Stimulated activated naive CD8-positive, alpha-beta T cell treated with anti-CD3 and anti-CD28 coated beads, Interleukin-15, Interleukin-2, amounts not matched to agents 100 ng/mL and 50 ng/mL, for 24 hours (primary cell): ENCODE results near the gene PITHD1.
"Not testable (repeated sequence)": the region's sequence is repeated elsewhere in the genome, so short reads cannot be mapped to it uniquely, and the experiment has no call there.

Experiments used
- H3K27ac Mint-ChIP-seq: one replicate; pipeline ENCODE4 v1.8.0; 2021; ENCODE audit warnings: mild to moderate bottlenecking, mixed read lengths
- H3K27me3 Mint-ChIP-seq: one replicate; pipeline ENCODE4 v1.8.0; 2021; ENCODE audit warnings: mixed read lengths
- H3K36me3 Mint-ChIP-seq: one replicate; pipeline ENCODE4 v1.8.0; 2021; ENCODE audit warnings: low read depth, mixed read lengths
- H3K4me1 Mint-ChIP-seq: one replicate; pipeline ENCODE4 v1.8.0; 2021; ENCODE audit warnings: low read depth, mixed read lengths
- H3K4me3 Mint-ChIP-seq: one replicate; pipeline ENCODE4 v1.8.0; 2021; ENCODE audit warnings: mild to moderate bottlenecking, mixed read lengths
- H3K9me3 Mint-ChIP-seq: one replicate; pipeline ENCODE4 v1.8.0; 2021; ENCODE audit warnings: mixed read lengths

PITHD1 gene

DNA sequence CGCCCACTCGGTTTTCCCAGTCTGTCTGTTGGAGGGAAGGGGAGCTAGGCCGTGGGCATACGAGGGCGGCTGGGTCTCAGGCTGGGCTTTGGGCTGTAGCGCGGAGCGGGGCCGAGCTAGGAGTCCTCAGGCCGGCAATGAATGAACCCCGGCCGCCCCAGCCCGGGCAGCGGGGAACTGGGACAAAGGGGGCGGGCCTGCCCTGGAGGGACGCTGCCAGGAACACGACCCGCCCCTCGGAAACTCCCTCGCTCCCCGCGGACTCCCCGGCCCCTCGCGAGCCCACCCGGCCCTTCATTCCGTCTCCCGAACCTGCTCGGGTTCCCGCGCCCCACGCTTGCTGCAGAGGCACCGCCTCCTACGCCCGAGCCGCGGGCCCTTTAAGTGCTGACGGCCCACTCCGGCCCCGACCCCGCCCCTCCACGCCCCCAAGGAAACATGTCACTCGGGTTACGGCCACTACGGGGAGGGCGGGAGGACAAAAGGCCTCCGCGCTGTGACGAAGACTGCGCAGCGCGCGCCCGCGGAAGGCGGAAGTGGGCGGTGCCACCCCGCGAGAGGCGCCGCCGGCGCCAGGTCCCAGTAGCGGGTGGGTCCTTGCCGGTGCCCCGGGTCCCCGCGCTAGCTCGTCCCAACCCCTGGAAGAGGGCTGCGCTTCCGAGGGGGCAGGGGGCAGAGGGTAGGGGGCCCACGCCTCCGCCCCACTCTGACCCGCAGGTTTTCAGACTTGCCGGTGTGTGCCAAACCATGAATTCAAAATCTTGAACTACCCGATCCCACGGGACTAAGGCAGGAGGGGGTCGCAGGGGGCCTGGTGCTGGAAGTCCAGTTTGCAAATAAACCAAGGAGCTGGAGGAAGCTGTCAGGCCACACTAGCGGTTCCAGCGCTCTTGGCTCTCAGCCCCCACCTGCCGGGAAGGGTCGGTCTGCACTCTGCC, 22.5 kb downstream of the PITHD1 start, which contains the start of gene GALE:
TSS of gene GALE (minus strand) at position 355 of the 938 bp plus-strand sequence. CDS start 1,747 bp downstream, outside the sequence.
- H3K9me3 Mint-ChIP-seq = no peaks in the 10 kb centered on the region
- H3K36me3 Mint-ChIP-seq = peaks cover 12% of the 10 kb centered on the region
- peak within 1 kb of the TSS; percentile 98 for H3K4me3 Mint-ChIP-seq
- peak within 1 kb of the TSS; percentile 94 for H3K27ac Mint-ChIP-seq
- H3K27me3 Mint-ChIP-seq = no peaks in the 10 kb centered on the region
- H3K4me1 Mint-ChIP-seq = peaks cover 19% of the 10 kb centered on the region

DNA sequence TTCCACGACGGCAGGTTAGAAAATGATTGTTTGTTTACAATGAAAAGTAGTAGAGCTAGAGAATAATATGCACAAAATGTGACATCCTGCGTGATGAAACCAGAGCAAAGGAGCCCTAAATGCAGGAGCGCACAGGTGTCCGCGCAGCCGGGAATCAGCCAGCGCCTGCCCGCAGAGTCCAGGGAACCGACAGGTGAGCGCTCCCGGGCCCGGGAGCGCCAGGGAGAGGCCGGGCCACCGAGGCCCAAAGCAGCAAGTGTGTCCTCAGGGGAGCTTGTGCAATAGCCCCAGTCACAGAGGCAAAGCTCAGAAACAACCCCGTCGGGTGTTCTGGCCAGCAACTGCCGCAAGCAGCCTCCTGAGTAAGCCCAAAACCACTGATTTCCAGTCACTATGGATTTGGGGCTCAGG, 23.1 kb downstream of the PITHD1 start:
- Mint-ChIP-seq H3K4me3 (peak overlapping the region; percentile 98), H3K36me3 (peaks cover 12% of the 10 kb centered on the region), H3K4me1 (peaks cover 19% of the 10 kb centered on the region), H3K9me3 (no peaks in the 10 kb centered on the region), H3K27me3 (no peaks in the 10 kb centered on the region), H3K27ac (peak overlapping the region; percentile 14)

DNA sequence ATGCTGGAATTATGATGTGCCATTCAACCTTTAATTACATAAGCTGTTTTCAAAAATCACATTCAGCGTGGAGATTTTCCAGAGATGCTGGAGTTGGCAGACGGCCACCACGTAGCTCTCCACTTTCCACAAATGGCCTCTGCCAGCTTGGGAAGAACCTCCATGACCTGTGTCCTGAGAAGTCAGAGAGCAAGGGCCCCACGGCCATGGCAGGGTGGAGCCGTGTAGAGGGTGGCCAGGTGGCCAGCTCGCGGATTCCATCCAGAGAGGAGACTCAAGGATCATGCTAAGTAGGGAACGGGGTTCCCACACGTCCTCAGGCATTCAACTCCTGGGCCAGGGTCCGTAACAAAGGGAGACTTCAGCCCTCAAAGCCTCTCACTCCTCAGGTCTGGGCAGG, 23.7 kb downstream of the PITHD1 start:
- H3K27ac Mint-ChIP-seq = no peak overlapping the region
- H3K9me3 Mint-ChIP-seq = no peaks in the 10 kb centered on the region
- peak overlapping the region; percentile 60 for H3K4me3 Mint-ChIP-seq
- H3K36me3 Mint-ChIP-seq = peaks cover 9% of the 10 kb centered on the region
- no peaks in the 10 kb centered on the region for H3K27me3 Mint-ChIP-seq
- H3K4me1 Mint-ChIP-seq = peaks cover 19% of the 10 kb centered on the region

DNA sequence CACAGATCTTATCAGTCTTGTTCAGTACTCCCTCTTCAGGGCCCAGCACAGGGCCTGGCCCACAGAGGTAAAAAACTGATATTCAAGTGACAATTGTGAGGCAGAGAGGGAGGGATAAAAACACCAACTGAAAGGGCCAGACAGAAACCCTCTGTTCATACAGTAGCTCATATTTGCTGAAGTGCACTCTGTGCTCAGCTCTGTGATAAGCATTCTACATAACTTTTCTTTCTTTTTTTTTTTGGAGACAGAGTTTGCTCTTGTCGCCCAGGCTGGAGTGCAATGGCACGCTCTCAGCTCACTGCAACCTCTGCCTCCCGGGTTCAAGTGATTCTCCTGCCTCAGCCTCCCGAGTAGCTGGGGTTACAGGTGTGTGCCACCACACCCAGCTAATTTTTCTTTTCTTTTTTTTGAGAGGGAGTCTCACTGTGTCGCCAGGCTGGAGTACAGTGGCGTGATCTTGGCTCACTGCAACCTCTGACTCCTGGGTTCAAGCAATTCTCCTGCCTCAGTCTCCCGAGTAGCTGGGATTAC, 24.7 kb downstream of the PITHD1 start:
- Mint-ChIP-seq H3K4me3 (peak overlapping the region; percentile 2), H3K4me1 (peaks cover 19% of the 10 kb centered on the region)
- not testable (repeated sequence) for H3K36me3 Mint-ChIP-seq, H3K27ac Mint-ChIP-seq, H3K27me3 Mint-ChIP-seq, H3K9me3 Mint-ChIP-seq

DNA sequence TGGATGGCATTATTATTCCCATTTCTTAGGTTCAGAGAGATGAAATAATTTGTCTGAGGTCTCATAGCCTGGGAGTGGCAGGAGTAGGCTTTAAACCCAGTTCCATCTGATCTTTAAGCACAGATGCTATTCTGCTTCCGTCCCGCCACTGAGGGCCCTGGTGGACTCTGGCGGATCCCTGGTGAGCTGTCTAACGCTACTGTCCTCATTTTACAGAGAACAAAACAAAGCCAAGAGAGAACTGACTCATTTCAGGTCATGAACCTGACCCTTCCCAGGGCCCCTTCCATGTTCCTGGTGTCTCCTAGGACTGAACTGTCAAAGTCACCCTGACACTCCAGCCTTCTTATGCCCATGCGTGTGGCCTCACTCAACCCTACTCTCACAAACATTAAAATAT, 25.5 kb downstream of the PITHD1 start:
- H3K27me3 Mint-ChIP-seq = no peaks in the 10 kb centered on the region
- H3K4me1 Mint-ChIP-seq = peaks cover 17% of the 10 kb centered on the region
- no peak overlapping the region for H3K4me3 Mint-ChIP-seq
- peaks cover 5% of the 10 kb centered on the region for H3K36me3 Mint-ChIP-seq
- H3K27ac Mint-ChIP-seq = no peak overlapping the region
- no peaks in the 10 kb centered on the region for H3K9me3 Mint-ChIP-seq

DNA sequence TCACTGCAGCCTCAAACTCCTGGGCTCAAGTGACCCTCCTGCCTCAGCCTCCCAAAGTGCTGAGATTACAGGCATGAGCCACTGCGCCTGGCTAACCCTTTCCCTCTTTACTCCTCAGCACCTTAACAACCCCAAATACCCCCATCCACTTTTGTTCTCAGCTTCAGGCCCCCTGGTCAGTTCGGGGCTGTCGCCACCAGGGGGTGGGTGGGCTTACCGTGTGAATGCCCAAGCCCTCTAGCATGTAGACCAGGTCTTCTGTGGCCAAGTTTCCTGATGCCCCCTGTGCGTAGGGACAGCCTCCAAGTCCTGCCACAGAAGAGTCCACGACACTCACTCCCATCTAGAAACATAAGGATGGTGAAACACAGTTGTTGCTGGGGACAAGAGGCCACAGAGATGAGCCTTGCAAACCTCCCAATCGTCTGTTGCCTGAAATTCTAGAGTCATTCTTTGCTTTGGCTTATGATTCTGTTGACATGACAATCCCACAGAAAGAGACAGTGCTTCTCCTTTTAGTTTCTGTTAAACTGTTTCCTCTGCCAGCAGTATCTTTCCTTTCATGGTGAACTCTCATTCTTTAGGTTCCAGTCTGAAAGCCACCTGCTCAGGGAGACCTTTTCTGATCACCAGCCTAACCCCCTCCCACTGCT, 26.1 kb downstream of the PITHD1 start:
- no peak overlapping the region for H3K27ac Mint-ChIP-seq
- no peaks in the 10 kb centered on the region for H3K9me3 Mint-ChIP-seq
- peaks cover 12% of the 10 kb centered on the region for H3K4me1 Mint-ChIP-seq
- peaks cover 3% of the 10 kb centered on the region for H3K36me3 Mint-ChIP-seq
- no peaks in the 10 kb centered on the region for H3K27me3 Mint-ChIP-seq
- H3K4me3 Mint-ChIP-seq = no peak overlapping the region

DNA sequence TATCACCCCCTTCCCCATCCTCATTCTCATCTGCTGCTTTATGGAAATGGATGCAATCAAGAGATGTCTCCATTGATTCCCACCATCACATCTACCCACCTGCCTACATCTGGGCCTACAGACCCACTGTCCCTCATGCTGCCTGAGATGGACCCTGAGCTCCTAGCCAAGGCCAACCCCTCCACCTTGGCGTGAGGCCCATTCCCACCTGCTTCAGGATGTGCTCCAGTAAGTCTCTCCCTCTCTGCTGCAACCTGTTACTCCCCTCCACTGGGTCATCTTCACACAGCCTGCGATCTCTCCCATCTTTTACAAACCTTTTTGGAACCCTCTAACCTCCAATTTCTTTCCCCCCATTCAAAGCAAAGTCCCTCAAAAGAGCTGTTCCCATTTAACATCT, 26.8 kb downstream of the PITHD1 start:
- Mint-ChIP-seq H3K27ac (peak overlapping the region; percentile 3), H3K27me3 (no peaks in the 10 kb centered on the region), H3K9me3 (no peaks in the 10 kb centered on the region), H3K36me3 (no peaks in the 10 kb centered on the region), H3K4me1 (peaks cover 11% of the 10 kb centered on the region), H3K4me3 (no peak overlapping the region)

DNA sequence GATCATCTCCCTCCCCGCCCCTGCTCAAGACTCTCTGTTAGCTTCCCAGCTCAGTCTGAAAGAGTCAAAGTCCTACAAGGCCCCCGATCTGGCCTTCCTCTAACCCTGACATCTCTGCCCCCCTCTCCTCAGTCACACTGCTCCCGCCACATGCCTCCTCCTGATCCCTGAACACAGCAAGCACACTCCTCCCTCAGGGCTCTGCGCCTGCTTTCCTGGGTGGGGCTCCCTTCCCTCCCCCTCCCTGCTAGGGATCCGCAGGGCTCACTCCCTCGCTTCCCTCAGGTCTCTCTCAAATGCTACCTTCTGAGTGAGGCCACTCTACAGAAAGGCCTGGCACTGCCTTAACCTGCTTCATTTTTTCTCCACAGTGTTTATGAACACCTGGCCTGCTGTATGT, 28.1 kb downstream of the PITHD1 start:
- peaks cover 13% of the 10 kb centered on the region for H3K4me1 Mint-ChIP-seq
- no peak overlapping the region for H3K4me3 Mint-ChIP-seq
- no peaks in the 10 kb centered on the region for H3K9me3 Mint-ChIP-seq
- no peaks in the 10 kb centered on the region for H3K27me3 Mint-ChIP-seq
- no peak overlapping the region for H3K27ac Mint-ChIP-seq
- H3K36me3 Mint-ChIP-seq = no peaks in the 10 kb centered on the region

DNA sequence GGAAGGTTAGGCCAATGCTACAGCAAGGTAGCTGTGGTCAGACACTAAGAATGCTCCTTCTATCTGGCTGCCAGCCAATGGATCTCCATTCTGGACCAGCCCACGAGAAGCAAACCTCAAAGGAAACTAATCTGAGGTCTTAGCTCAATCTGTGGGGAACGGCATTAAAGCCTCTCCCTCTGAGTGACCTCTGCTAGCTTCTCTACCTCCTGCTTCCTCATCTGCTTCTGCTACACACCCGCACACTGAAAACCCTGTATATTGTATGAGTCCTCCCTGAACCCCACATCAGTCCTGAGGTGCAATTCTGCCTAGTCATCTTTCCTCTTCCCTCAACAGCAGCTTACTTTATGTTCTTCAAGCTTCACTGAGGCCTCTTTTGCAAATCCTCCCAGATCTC, 29.2 kb downstream of the PITHD1 start:
- H3K4me1 Mint-ChIP-seq = peaks cover 9% of the 10 kb centered on the region
- H3K4me3 Mint-ChIP-seq = no peak overlapping the region
- H3K9me3 Mint-ChIP-seq = no peaks in the 10 kb centered on the region
- H3K27me3 Mint-ChIP-seq = no peaks in the 10 kb centered on the region
- no peak overlapping the region for H3K27ac Mint-ChIP-seq
- H3K36me3 Mint-ChIP-seq = peaks cover 6% of the 10 kb centered on the region

DNA sequence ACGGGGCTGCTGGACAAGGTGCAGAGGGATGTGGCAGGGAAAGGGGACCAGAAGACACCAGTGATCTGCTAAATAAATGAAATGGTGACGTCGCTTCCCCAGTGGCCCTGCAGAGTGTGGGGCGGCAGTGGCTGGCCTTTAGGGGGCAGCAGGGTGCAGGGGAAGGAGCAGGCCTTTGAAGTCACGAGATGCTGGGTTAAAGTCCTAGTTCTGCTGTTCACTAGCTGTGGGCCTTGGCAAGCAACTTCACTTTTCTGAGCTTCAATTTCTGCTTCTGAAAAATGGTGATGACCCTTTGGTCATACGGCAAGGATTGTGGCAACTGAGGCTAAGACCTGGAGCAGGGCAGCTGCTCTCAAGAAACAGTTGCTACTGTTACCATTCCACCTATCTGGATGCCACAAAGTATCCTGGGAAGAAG, 31.5 kb downstream of the PITHD1 start:
- peaks cover 9% of the 10 kb centered on the region for H3K4me1 Mint-ChIP-seq
- no peak overlapping the region for H3K4me3 Mint-ChIP-seq
- no peaks in the 10 kb centered on the region for H3K9me3 Mint-ChIP-seq
- peaks cover 8% of the 10 kb centered on the region for H3K36me3 Mint-ChIP-seq
- no peak overlapping the region for H3K27ac Mint-ChIP-seq
- H3K27me3 Mint-ChIP-seq = no peaks in the 10 kb centered on the region

DNA sequence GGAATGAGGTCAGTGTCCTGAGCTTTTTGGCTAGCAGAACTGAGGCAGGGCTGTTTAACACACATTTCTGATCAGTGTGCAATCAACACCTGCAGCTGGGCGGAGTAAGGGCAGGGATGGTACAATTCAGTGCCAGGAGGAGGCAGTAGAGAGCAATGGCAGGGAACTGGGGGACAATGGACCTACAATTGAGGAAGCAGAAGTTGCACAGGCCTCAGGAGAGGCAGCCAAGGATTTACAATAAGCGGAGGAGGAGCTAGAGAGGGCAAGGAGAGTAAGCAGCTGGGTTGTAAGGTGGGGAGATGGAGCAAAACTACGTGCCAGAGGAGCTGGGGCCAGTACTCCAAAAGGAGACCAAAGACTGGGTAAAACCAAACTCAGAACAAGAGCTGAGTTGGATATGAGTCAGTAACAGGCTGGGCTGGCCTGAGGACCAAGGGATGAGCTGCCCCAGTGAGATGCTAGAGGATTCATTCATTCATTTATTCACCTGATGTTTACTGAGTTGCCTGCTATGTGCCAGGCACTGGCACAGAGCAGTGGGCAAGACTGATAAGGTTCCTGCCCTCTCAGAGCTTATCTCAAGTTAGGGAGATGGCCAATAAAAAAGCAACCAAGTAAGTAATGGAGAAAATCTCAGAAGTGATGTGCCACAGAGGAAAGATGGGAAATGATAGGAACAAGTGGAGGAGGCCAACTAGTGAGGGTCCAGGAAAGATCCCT, 32.8 kb downstream of the PITHD1 start:
- Mint-ChIP-seq H3K27ac (no peak overlapping the region), H3K27me3 (no peaks in the 10 kb centered on the region), H3K36me3 (peaks cover 8% of the 10 kb centered on the region), H3K4me1 (peaks cover 9% of the 10 kb centered on the region), H3K9me3 (no peaks in the 10 kb centered on the region), H3K4me3 (no peak overlapping the region)

DNA sequence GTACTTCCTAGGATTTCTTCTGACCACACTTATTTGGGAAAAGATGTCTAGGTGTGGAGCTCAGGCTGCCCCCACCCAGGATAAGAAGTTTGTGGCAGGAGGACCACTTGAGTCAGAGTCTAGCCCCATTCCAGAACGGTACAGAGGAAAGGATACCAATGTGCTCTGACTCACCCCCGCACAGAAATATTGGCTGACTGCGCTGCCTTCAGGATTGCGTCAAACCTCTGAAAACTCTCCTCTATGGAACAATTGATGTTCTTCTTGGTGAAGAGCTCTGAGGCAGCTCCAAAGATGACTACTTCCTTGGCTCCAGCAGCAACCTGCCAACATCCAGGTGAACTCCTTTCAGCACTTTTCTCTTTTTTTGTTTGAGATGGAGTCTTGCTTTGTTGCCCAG, 35.8 kb downstream of the PITHD1 start:
- H3K9me3 Mint-ChIP-seq = no peaks in the 10 kb centered on the region

DNA sequence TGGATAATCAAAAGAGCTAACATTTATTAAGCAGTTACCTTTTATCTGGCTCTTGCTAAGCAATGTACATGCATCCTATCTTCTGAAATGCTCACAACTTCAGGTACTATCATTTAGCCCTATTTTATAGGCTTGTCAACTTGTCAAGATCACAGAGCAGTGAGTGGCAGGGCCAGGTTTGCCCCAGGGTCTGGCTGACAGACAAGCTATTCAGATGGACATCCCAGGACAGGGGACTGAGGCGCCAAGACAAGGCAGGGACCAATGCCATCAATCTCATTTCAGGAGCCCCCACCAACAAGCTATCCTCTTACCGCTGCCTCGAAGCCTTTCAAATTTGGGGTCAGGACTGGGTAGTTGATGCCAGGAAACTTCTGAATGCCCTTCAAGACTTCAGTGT, 38.1 kb downstream of the PITHD1 start:
- Mint-ChIP-seq H3K9me3 (no peaks in the 10 kb centered on the region), H3K4me3 (no peak overlapping the region), H3K27ac (no peak overlapping the region), H3K27me3 (no peaks in the 10 kb centered on the region), H3K36me3 (peaks cover 14% of the 10 kb centered on the region), H3K4me1 (peaks cover 4% of the 10 kb centered on the region)

More for the DNA sequence above, 35.8 kb downstream of the PITHD1 start:
- Mint-ChIP-seq H3K27ac (no peak overlapping the region), H3K4me3 (no peak overlapping the region), H3K4me1 (peaks cover 13% of the 10 kb centered on the region), H3K27me3 (no peaks in the 10 kb centered on the region), H3K36me3 (peaks cover 14% of the 10 kb centered on the region)

DNA sequence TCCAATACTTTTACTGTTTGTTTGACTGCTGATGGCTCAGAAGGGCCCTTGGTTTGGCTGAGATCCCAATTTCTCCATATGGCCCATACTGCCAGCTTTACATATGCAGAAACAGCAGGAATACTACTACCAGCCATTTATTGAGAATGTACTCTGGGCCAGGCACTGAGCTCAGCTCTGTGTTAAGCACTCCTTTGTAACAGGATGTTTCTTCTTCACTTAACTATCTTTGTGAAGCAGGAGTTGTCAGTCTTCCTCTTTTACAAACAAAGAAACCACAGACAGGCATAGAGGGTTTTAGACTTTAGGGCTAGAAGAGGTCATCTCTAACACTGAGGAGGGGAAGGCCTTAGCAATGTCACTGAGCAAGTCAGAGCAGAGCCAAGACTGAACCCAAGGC, 38.7 kb downstream of the PITHD1 start:
- Mint-ChIP-seq H3K4me1 (peaks cover 4% of the 10 kb centered on the region), H3K9me3 (no peaks in the 10 kb centered on the region), H3K36me3 (peaks cover 14% of the 10 kb centered on the region), H3K27me3 (no peaks in the 10 kb centered on the region), H3K27ac (no peak overlapping the region), H3K4me3 (no peak overlapping the region)

DNA sequence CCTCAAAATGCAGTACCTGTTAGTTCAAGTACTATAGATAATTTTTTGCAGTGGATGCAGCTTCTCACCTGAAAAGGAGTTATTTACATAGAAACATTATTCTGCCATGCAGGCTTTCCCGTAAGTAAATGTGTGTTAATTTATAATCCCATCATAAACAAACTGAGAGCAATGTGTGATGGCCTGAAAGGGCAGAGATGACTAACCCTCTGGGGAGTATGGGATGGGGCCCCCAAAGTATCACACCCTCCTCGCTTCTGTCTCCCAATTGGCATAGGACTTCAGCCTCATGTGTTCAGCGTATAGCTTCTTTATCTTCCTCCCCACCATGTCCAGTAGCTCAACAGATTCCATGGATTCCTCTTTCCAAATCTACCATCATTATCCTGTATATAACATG, 39.4 kb downstream of the PITHD1 start:
- H3K9me3 Mint-ChIP-seq = no peaks in the 10 kb centered on the region
- H3K36me3 Mint-ChIP-seq = peaks cover 6% of the 10 kb centered on the region
- no peak overlapping the region for H3K27ac Mint-ChIP-seq
- H3K27me3 Mint-ChIP-seq = no peaks in the 10 kb centered on the region
- H3K4me3 Mint-ChIP-seq = no peak overlapping the region
- peaks cover 4% of the 10 kb centered on the region for H3K4me1 Mint-ChIP-seq
